HEK293T (cell line): ENCODE measurements around the gene SUGCT.

Source experiments
- BHLHE40 ChIP-seq: fragments of 450-650 bp; IDR thresholded peaks from 2 replicates; pipeline ENCODE4 v1.6.1; 2016; ENCODE audit warnings: mild to moderate bottlenecking, moderate library complexity, borderline replicate concordance
- CTBP1 ChIP-seq: fragments of 450-650 bp; IDR thresholded peaks from 2 replicates; pipeline ENCODE4 v1.6.1; 2016; ENCODE audit warnings: borderline replicate concordance
- SP1 ChIP-seq: fragments of 450-650 bp; IDR thresholded peaks from 2 replicates; pipeline ENCODE4 v1.6.1; 2017
- SUZ12 ChIP-seq: fragments of 450-650 bp; IDR thresholded peaks from 2 replicates; pipeline ENCODE4 v1.6.1; 2016; ENCODE audit warnings: mild to moderate bottlenecking

GRCh38 chr7:40167291-40167690 lies 32.5 kb downstream of the SUGCT start:
- TF ChIP-seq SP1 (no peak), SUZ12 (no peak), CTBP1 (no peak), BHLHE40 (no peak)
